H1 (cell line): ENCODE data around the gene TTC3. TPM values are rescaled to one million over a fixed set of nuclear protein-coding genes. Genes with fewer than 3 reads are reported as not detected.
"Not testable (repeated sequence)": the region's sequence is repeated elsewhere in the genome, so short reads cannot be mapped to it uniquely, and the experiment has no call there.

Experiments
- CTCF ChIA-PET: fragments of 300-600 bp; sonication (Branson Sonifier 250); formaldehyde crosslinking; loops from one replicate; lab custom pipeline; 2021; ENCODE audit not compliant: partially characterized antibody; lab: Charles Lee
- POLR2A ChIA-PET: fragments of 300-600 bp; sonication (Branson Sonifier 250); formaldehyde crosslinking; loops from one replicate; lab custom pipeline; 2021; ENCODE audit warnings: inconsistent platforms; ENCODE audit not compliant: partially characterized antibody; lab: Charles Lee
- DNase-seq, 2 experiments: peaks; one replicate each; pipeline versions ENCODE4 v3.0.0 to v3.0.0-alpha.2; 2010 to 2022; ENCODE audit warnings: low spot score in 2 of 2, low read depth in 1 of 2, mixed read lengths in 1 of 2
- FAIRE-seq: peaks from 2 replicates; lab custom pipeline; 2011; peaks lifted over from hg19 to GRCh38; lab: Jason Lieb, UNC
- H2AFZ ChIP-seq: 2 replicates; pipeline ENCODE4 v1.8.1; 2012; ENCODE audit warnings: low read length, inconsistent platforms
- H2AK5ac ChIP-seq: 2 replicates; pipeline ENCODE4 v1.6.1; 2013; ENCODE audit warnings: low read depth, low read length
- H2BK120ac ChIP-seq: replicated peaks from 2 replicates; pipeline ENCODE3; 2013; ENCODE audit warnings: low read depth, low read length, inconsistent platforms
- H2BK12ac ChIP-seq: 2 replicates; pipeline ENCODE4 v1.6.1; 2013; ENCODE audit warnings: low read depth, low read length
- H2BK15ac ChIP-seq: 2 replicates; pipeline ENCODE4 v1.6.1; 2013; ENCODE audit warnings: low read length
- H2BK20ac ChIP-seq: 2 replicates; pipeline ENCODE4 v1.6.1; 2013; ENCODE audit warnings: low read length
- H2BK5ac ChIP-seq: 2 replicates; pipeline ENCODE4 v1.6.1; 2013; ENCODE audit warnings: low read depth, low read length
- H3K14ac ChIP-seq: 2 replicates; pipeline ENCODE4 v1.6.1; 2013; ENCODE audit warnings: inconsistent platforms; ENCODE audit not compliant: insufficient read length
- H3K18ac ChIP-seq: 2 replicates; pipeline ENCODE4 v1.6.1; 2013; ENCODE audit warnings: low read length; ENCODE audit errors: extremely low read depth
- H3K23ac ChIP-seq: 2 replicates; pipeline ENCODE4 v1.6.1; 2013; ENCODE audit warnings: inconsistent platforms; ENCODE audit not compliant: insufficient read length
- H3K23me2 ChIP-seq: 2 replicates; pipeline ENCODE4 v1.6.1; 2013; ENCODE audit warnings: low read depth, low read length
- H3K27ac ChIP-seq: 2 replicates; pipeline ENCODE4 v1.6.1; 2011; ENCODE audit warnings: low read depth, low read length, inconsistent platforms
- H3K27me3 ChIP-seq, 4 experiments: replicated peaks in 1 of 4; 1 replicate in 1 of 4; 2 replicates in 3 of 4; pipeline versions ENCODE4 v1.6.1 to v1.8.1; 2011 to 2013; ENCODE audit warnings: low read length in 3 of 4, mild to moderate bottlenecking in 3 of 4, inconsistent platforms in 2 of 4, mixed read lengths in 2 of 4, moderate library complexity in 1 of 4; ENCODE audit not compliant: control insufficient read depth in 3 of 4, insufficient read depth in 3 of 4; ENCODE audit errors: extremely low read depth in 1 of 4
- H3K36me3 ChIP-seq, 4 experiments: 2 replicates each; pipeline versions ENCODE4 v1.6.1 to v1.8.1; 2011 to 2013; ENCODE audit warnings: mild to moderate bottlenecking in 4 of 4, low read length in 3 of 4, moderate library complexity in 2 of 4, control low read depth in 1 of 4, inconsistent platforms in 1 of 4; ENCODE audit not compliant: insufficient read depth in 4 of 4, control insufficient read depth in 2 of 4
- H3K4ac ChIP-seq: replicated peaks from 2 replicates; pipeline ENCODE3; 2013; ENCODE audit warnings: low read length, low read depth, mixed read lengths, inconsistent platforms; ENCODE audit not compliant: insufficient read length
- H3K4me1 ChIP-seq, 4 experiments: replicated peaks in 1 of 4; 1 replicate in 1 of 4; 2 replicates in 3 of 4; pipeline versions ENCODE4 v1.6.1 to v1.8.1; 2011 to 2013; ENCODE audit warnings: low read length in 3 of 4, inconsistent platforms in 2 of 4, mixed read lengths in 1 of 4; ENCODE audit not compliant: insufficient read depth in 4 of 4, control insufficient read depth in 3 of 4
- H3K4me2 ChIP-seq, 2 experiments: 2 replicates each; pipeline versions ENCODE4 v1.6.1 to v1.8.1; 2011 to 2013; ENCODE audit warnings: low read depth in 2 of 2, low read length in 2 of 2, control low read depth in 1 of 2, inconsistent platforms in 1 of 2, mild to moderate bottlenecking in 1 of 2; ENCODE audit not compliant: insufficient read depth in 1 of 2
- H3K4me3 ChIP-seq, 4 experiments: fragments of 200-600, 300-600 bp in 1 of 4; sonication (generic), shearing (Covaris generic), sonication (Bioruptor Twin) in 1 of 4; 2 replicates each; pipeline versions ENCODE4 v1.5.1 to v1.8.1; 2011 to 2016; ENCODE audit warnings: low read length in 4 of 4, low read depth in 3 of 4, control low read depth in 2 of 4, inconsistent platforms in 2 of 4, mild to moderate bottlenecking in 2 of 4, mixed read lengths in 1 of 4, moderate library complexity in 1 of 4; ENCODE audit not compliant: insufficient read depth in 2 of 4; ENCODE audit errors: extremely low read depth in 1 of 4
- H3K56ac ChIP-seq: replicated peaks from 2 replicates; pipeline ENCODE3; 2013; ENCODE audit warnings: low read depth, mild to moderate bottlenecking, mixed read lengths, low read length, inconsistent platforms; ENCODE audit not compliant: insufficient read length
- H3K79me1 ChIP-seq: 2 replicates; pipeline ENCODE4 v1.6.1; 2013; ENCODE audit warnings: low read depth, low read length, control low read depth
- H3K79me2 ChIP-seq, 2 experiments: 2 replicates each; pipeline versions ENCODE4 v1.6.1 to v1.8.1; 2012 to 2013; ENCODE audit warnings: low read length in 2 of 2, mild to moderate bottlenecking in 2 of 2, inconsistent platforms in 1 of 2; ENCODE audit not compliant: insufficient read depth in 2 of 2, control insufficient read depth in 1 of 2
- H3K9ac ChIP-seq, 4 experiments: replicated peaks in 1 of 4; 1 replicate in 1 of 4; 2 replicates in 3 of 4; pipeline versions ENCODE4 v1.6.1 to v1.8.1; 2011 to 2013; ENCODE audit warnings: low read depth in 3 of 4, low read length in 3 of 4, control low read depth in 2 of 4, mild to moderate bottlenecking in 2 of 4, moderate library complexity in 2 of 4, inconsistent platforms in 1 of 4; ENCODE audit errors: extremely low read depth in 1 of 4
- H3K9me3 ChIP-seq, 2 experiments: 2 replicates each; pipeline versions ENCODE4 v1.6.1 to v1.8.1; 2012 to 2013; ENCODE audit warnings: mild to moderate bottlenecking in 2 of 2, moderate library complexity in 2 of 2, control low read depth in 1 of 2, inconsistent platforms in 1 of 2, low read depth in 1 of 2, low read length in 1 of 2, mixed read lengths in 1 of 2; ENCODE audit not compliant: insufficient read depth in 2 of 2
- H4K20me1 ChIP-seq, 2 experiments: replicated peaks in 1 of 2; 2 replicates each; pipeline versions ENCODE3 to v1.8.1; 2011 to 2013; ENCODE audit warnings: inconsistent platforms in 2 of 2, low read length in 2 of 2, mild to moderate bottlenecking in 1 of 2; ENCODE audit not compliant: insufficient read depth in 2 of 2, control insufficient read depth in 1 of 2
- H4K5ac ChIP-seq: 2 replicates; pipeline ENCODE4 v1.6.1; 2013; ENCODE audit warnings: low read length, low read depth, mixed read lengths, inconsistent platforms; ENCODE audit not compliant: insufficient read length
- H4K8ac ChIP-seq: 2 replicates; pipeline ENCODE4 v1.8.0; 2013; ENCODE audit warnings: mild to moderate bottlenecking, moderate library complexity, low read length, inconsistent platforms; ENCODE audit not compliant: insufficient read depth; ENCODE audit errors: extremely low read depth
- H4K91ac ChIP-seq: replicated peaks from 2 replicates; pipeline ENCODE3; 2013; ENCODE audit warnings: low read length, mixed read lengths, inconsistent platforms; ENCODE audit not compliant: insufficient read length
- WGBS, 2 experiments: shearing (Covaris generic) in 1 of 2; methylation state at CpG; one replicate each; pipeline versions ENCODE4 v1.1.6 to v1.1.7; 2013 to 2015; ENCODE audit warnings: low lambda C conversion rate in 2 of 2, mixed read lengths in 2 of 2, inconsistent platforms in 1 of 2, low coverage in 1 of 2, missing lambda C conversion rate in 1 of 2; ENCODE audit not compliant: insufficient replicate concordance in 2 of 2, insufficient coverage in 1 of 2, insufficient read length in 1 of 2; ENCODE audit errors: extremely low coverage in 1 of 2, missing lambda C conversion rate in 1 of 2; 5-methylcytosine and 5-hydroxymethylcytosine counted together
- polyA plus RNA-seq, 7 experiments: library from polyadenylated mRNA; depleted of rRNA in 3 of 7; stranded (reverse) in 5 of 7; unstranded in 2 of 7; fragments of >200 nt in 5 of 7; fragments of 200-250 nt in 2 of 7; gene quantifications; 1 replicate in 5 of 7; 2 replicates in 1 of 7; 4 replicates in 1 of 7; pipeline versions ENCODE4 v1.2.1 to v1.2.3, GENCODE V29; 2011 to 2013; ENCODE audit warnings: missing spikeins in 2 of 7, mixed read lengths in 2 of 7
- total RNA-seq: library from RNA; stranded (reverse); fragmentation: NEBNext Ultra II Directional; extraction: Animal tissue kit (Norgen Biotek cat#: 25700); gene quantifications from 2 replicates; pipeline ENCODE4 v1.2.1, GENCODE V29; 2021

The TTC3 gene
- total and polyA plus RNA-seq, 2 of the 8 experiments (the other 6 are each of a cell fraction or from before 2014, with no cell fraction given): 11.0 to 36.2 TPM

- DNase-seq, H3K27ac ChIP-seq, H2BK120ac ChIP-seq, H2BK5ac ChIP-seq, H2BK15ac ChIP-seq, H3K18ac ChIP-seq, H3K23ac ChIP-seq, H3K14ac ChIP-seq, H4K5ac ChIP-seq, H3K27me3 ChIP-seq, H3K23me2 ChIP-seq, H4K8ac ChIP-seq, H2AFZ ChIP-seq, H3K4me2 ChIP-seq, H2AK5ac ChIP-seq, FAIRE-seq, H4K20me1 ChIP-seq, H3K4ac ChIP-seq, H3K56ac ChIP-seq, H3K79me2 ChIP-seq, POLR2A ChIA-PET, H2BK20ac ChIP-seq, H3K79me1 ChIP-seq, H3K4me3 ChIP-seq, H3K9ac ChIP-seq, H3K36me3 ChIP-seq, CTCF ChIA-PET, H4K91ac ChIP-seq, H2BK12ac ChIP-seq, H3K4me1 ChIP-seq: not testable (repeated sequence)
- WGBS, 2 experiments: 82% methylated on average over 5 of the region's 6 CpGs; no CpG with 5 or more reads in 1 of the 2 experiments
- peaks cover 11% of the 10 kb centered on the region in 2 experiments for H3K9me3 ChIP-seq
These were observed 38.0 kb downstream of the TTC3 start for GRCh38 chr21:37111029-37111428.

GRCh38 chr21:37114301-37114700, 41.2 kb downstream of the TTC3 start:
- H3K4me1 ChIP-seq, H3K79me1 ChIP-seq, H2AFZ ChIP-seq, H3K27me3 ChIP-seq, FAIRE-seq, H2BK20ac ChIP-seq, POLR2A ChIA-PET, H4K5ac ChIP-seq, H3K4ac ChIP-seq, H3K27ac ChIP-seq, H2BK5ac ChIP-seq, H2BK12ac ChIP-seq, H3K23ac ChIP-seq, DNase-seq, H3K14ac ChIP-seq, H3K18ac ChIP-seq, H2BK120ac ChIP-seq, H4K91ac ChIP-seq, H3K79me2 ChIP-seq, H3K23me2 ChIP-seq, H3K4me2 ChIP-seq, H3K9ac ChIP-seq, H4K20me1 ChIP-seq, H2AK5ac ChIP-seq, CTCF ChIA-PET, H3K56ac ChIP-seq, H3K9me3 ChIP-seq, H3K36me3 ChIP-seq, H2BK15ac ChIP-seq, H4K8ac ChIP-seq, H3K4me3 ChIP-seq: not testable (repeated sequence)
- 89% methylated on average over 1 of the region's 3 CpGs; no CpG with 5 or more reads in 1 of the 2 experiments for WGBS, 2 experiments
